ENCODE data around the gene CCDC18.

Gene CCDC18

DNA sequence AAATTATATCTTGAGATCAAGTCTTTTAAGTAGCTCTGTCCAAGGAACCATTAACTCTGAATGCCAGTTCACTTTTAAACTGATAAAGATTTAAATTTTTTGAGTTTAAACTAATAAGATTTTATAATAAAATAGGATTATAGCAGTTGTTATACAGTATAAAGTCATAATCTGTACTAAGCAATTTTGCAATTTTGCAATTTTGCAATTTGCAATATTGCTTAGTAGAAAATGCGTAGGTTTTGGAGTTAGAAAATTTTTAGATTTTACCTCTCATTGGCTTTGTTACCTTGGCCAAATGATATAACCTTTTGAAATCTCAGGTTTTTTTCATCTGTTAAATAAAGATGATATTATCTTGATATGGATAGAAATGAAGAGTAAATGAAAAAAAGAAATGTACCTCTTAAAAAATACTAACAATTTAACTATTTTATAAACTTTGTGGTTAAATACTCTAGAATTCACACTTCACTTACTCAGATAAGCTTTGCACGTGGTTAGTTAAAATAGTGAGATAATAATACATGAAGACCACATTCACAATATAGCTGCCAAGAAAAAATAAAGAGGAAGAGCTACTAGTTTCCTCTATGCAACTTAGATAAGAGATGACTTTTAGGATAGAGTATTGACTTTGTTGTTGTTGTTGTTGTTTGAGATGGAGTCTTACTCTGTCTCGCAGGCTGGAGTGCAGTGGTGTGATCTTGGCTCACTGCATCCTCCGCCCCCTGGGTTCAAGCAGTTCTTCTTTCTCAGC is 13.9 kb downstream of the CCDC18 start:
- DNase-seq (ENCODE audit: low read depth, low spot score), result no peak
- no peak overlapping the region for H3K4me3 ChIP-seq (ENCODE audit: insufficient read length, low read depth)
- H3K36me3 ChIP-seq (ENCODE audit: insufficient read depth, insufficient read length, low read length), result peaks cover 68% of the 10 kb centered on the region
- H3K9ac ChIP-seq (ENCODE audit: insufficient read length, low read depth), result no peak overlapping the region
- H3K4me1 ChIP-seq (ENCODE audit: insufficient read depth, insufficient read length), result no peaks in the 10 kb centered on the region
- H3K9me3 ChIP-seq (ENCODE audit: insufficient read depth, low read length), result no peaks in the 10 kb centered on the region
- no peak for TF ChIP-seq YY1 (IDR thresholded peaks at IDR 0.05; ENCODE audit: insufficient read depth, insufficient read length)
- TF ChIP-seq SUZ12 (IDR thresholded peaks at IDR 0.05; ENCODE audit: extremely low read depth, insufficient read depth, insufficient read length), result no peak
- TF ChIP-seq ZNF274 (IDR thresholded peaks at IDR 0.05; ENCODE audit: low read depth, low read length), result no peak
- no peaks in the 10 kb centered on the region for H3K27me3 ChIP-seq (ENCODE audit: insufficient read depth, insufficient read length)

DNA sequence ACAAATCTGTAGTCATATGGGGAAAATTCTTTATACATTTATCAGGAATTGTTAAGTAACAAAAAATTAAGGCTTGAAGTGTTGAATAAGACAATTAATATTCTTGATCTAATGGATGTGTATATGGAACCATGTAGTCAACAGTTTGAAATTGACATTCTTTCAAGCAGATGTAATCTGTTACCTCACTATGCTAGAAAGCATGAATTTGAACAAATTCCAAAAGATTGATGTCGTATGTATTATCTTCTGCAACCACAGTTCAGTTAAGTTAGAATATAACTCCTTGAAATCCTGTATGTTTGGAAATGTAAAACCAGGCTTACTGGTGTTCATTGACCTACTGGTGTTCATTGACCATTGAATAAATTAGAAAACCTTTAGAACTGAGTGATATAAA is 16.1 kb downstream of the CCDC18 start:
- DNase-seq (ENCODE audit: low read depth, low spot score), result no peak
- H3K36me3 ChIP-seq (ENCODE audit: insufficient read depth, insufficient read length, low read length), result peaks cover 68% of the 10 kb centered on the region

DNA sequence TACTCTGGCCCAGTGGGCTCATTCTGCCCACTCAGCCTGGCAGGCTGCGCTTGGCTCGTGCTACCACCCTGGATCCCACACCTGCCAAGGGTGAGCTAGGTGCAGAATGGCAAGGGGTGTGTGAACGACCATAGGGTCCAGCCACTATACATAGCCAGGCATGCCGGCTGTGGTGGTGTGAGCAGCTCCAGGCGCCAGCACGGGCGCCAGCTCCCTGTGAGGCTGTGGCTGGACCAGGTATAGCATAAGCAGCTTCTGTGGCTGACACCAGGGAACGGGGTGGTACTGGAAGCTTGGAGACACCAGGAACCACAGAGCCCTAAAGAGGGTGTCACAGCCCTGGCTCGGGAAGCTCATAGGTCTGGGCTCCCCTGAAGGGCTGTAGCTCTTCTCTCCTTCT is 18.6 kb downstream of the CCDC18 start:
- no peaks in the 10 kb centered on the region for H3K9me3 ChIP-seq (ENCODE audit: insufficient read depth, low read length)
- peaks cover 72% of the 10 kb centered on the region for H3K36me3 ChIP-seq (ENCODE audit: insufficient read depth, insufficient read length, low read length)
- no peak for DNase-seq (ENCODE audit: low read depth, low spot score)
- H3K9ac ChIP-seq (ENCODE audit: insufficient read length, low read depth), result no peak overlapping the region
- no peak for TF ChIP-seq YY1 (IDR thresholded peaks at IDR 0.05; ENCODE audit: insufficient read depth, insufficient read length)
- TF ChIP-seq SUZ12 (IDR thresholded peaks at IDR 0.05; ENCODE audit: extremely low read depth, insufficient read depth, insufficient read length), result no peak
- no peak for TF ChIP-seq ZNF274 (IDR thresholded peaks at IDR 0.05; ENCODE audit: low read depth, low read length)
- no peak overlapping the region for H3K4me3 ChIP-seq (ENCODE audit: insufficient read length, low read depth)
- no peaks in the 10 kb centered on the region for H3K4me1 ChIP-seq (ENCODE audit: insufficient read depth, insufficient read length)
- H3K27me3 ChIP-seq (ENCODE audit: insufficient read depth, insufficient read length), result no peaks in the 10 kb centered on the region

More for the DNA sequence above, 16.1 kb downstream of the CCDC18 start:
- H3K4me1 ChIP-seq (ENCODE audit: insufficient read depth, insufficient read length), result no peaks in the 10 kb centered on the region
- TF ChIP-seq YY1 (IDR thresholded peaks at IDR 0.05; ENCODE audit: insufficient read depth, insufficient read length), result no peak
- no peak for TF ChIP-seq SUZ12 (IDR thresholded peaks at IDR 0.05; ENCODE audit: extremely low read depth, insufficient read depth, insufficient read length)
- no peak for TF ChIP-seq ZNF274 (IDR thresholded peaks at IDR 0.05; ENCODE audit: low read depth, low read length)
- H3K9ac ChIP-seq (ENCODE audit: insufficient read length, low read depth), result no peak overlapping the region
- H3K9me3 ChIP-seq (ENCODE audit: insufficient read depth, low read length), result no peaks in the 10 kb centered on the region
- no peaks in the 10 kb centered on the region for H3K27me3 ChIP-seq (ENCODE audit: insufficient read depth, insufficient read length)
- H3K4me3 ChIP-seq (ENCODE audit: insufficient read length, low read depth), result no peak overlapping the region

DNA sequence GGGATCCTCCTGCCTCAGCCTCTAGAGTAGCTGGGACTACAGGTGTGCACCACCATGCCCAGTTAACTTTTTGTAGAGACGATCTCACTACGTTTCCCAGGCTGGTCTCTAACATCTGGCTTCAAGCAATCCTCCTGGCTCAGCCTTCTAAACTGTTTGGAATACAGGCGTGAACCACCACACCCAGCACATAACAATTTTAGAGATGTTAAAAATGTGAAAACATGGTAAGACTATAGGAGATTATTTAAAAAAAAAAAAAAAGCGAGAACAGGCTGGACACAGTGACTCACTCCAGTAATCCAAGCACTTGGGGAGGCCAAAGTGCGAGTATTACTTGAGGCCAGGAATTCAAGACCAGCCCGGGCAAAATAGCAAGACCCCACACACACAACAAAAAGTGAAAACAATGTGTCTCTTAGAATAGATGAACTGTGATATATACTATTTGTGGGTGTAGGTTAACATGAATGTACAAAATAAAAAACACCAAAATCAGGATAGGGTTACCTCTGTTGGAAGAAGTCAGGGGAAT is 19.6 kb downstream of the CCDC18 start:
- H3K27me3 ChIP-seq (ENCODE audit: insufficient read depth, insufficient read length), result no peaks in the 10 kb centered on the region
- no peaks in the 10 kb centered on the region for H3K9me3 ChIP-seq (ENCODE audit: insufficient read depth, low read length)
- TF ChIP-seq ZNF274 (IDR thresholded peaks at IDR 0.05; ENCODE audit: low read depth, low read length) (no peak), SUZ12 (IDR thresholded peaks at IDR 0.05; ENCODE audit: extremely low read depth, insufficient read depth, insufficient read length) (no peak), YY1 (IDR thresholded peaks at IDR 0.05; ENCODE audit: insufficient read depth, insufficient read length) (no peak)
- H3K4me3 ChIP-seq (ENCODE audit: insufficient read length, low read depth), result no peak overlapping the region
- no peak for DNase-seq (ENCODE audit: low read depth, low spot score)
- peaks cover 69% of the 10 kb centered on the region for H3K36me3 ChIP-seq (ENCODE audit: insufficient read depth, insufficient read length, low read length)
- H3K9ac ChIP-seq (ENCODE audit: insufficient read length, low read depth), result no peak overlapping the region
- no peaks in the 10 kb centered on the region for H3K4me1 ChIP-seq (ENCODE audit: insufficient read depth, insufficient read length)

DNA sequence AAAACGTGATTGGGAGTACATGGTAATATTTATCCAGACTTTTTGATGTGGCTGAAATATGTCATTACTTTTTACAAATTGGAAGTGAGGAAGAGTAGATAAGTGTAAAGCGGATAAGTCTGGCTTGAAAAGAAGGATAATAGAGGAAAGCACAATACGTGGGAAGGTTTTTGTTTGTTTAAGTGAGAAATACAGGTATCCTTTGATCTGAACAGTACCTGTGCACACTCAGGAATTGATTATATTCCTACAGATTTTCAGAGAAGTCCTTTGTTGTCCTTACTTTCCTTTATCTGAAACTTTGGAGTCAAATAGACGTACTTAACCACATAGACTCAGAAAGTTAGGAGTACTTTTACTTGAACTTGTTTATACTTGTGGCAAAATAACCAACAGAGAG is 20.2 kb downstream of the CCDC18 start:
- Histone ChIP-seq H3K27me3 (ENCODE audit: insufficient read depth, insufficient read length) (no peaks in the 10 kb centered on the region), H3K9me3 (ENCODE audit: insufficient read depth, low read length) (no peaks in the 10 kb centered on the region), H3K4me3 (ENCODE audit: insufficient read length, low read depth) (no peak overlapping the region), H3K36me3 (ENCODE audit: insufficient read depth, insufficient read length, low read length) (peaks cover 69% of the 10 kb centered on the region), H3K4me1 (ENCODE audit: insufficient read depth, insufficient read length) (no peaks in the 10 kb centered on the region), H3K9ac (ENCODE audit: insufficient read length, low read depth) (no peak overlapping the region)
- TF ChIP-seq SUZ12 (IDR thresholded peaks at IDR 0.05; ENCODE audit: extremely low read depth, insufficient read depth, insufficient read length), result no peak
- no peak for TF ChIP-seq ZNF274 (IDR thresholded peaks at IDR 0.05; ENCODE audit: low read depth, low read length)
- no peak for TF ChIP-seq YY1 (IDR thresholded peaks at IDR 0.05; ENCODE audit: insufficient read depth, insufficient read length)
- no peak for DNase-seq (ENCODE audit: low read depth, low spot score)

DNA sequence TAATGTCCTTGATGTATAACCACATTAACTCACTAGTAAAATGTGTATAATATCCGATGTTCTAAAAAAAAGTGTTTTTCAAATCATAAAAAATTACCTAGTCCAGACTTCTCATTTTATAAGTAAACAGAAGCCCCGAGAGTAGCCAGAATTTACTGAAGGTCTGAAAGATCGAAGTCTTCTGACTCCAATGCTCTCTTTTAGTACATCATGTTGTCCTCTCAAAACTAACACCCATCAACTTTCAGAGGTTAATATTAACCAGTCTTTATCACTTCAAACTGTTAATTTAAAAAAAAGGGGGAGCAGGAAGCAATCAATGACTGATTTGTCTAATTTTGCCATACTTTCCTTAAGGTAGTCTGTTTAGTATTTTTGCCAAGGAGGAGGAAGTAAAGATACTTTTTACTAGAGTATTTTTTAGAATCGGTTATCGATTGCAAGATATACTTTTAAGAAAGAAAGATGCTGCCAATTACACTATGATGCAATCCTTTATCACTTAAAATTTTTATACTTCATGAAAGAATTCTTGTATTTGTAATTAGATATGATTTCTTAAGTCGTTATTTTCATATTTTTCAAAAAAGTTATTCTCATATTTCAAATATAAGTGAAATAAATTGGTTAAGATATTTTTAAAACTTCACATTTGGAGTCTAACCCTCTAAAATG is 25.5 kb downstream of the CCDC18 start:
- Histone ChIP-seq H3K27me3 (ENCODE audit: insufficient read depth, insufficient read length) (no peaks in the 10 kb centered on the region), H3K4me1 (ENCODE audit: insufficient read depth, insufficient read length) (no peaks in the 10 kb centered on the region), H3K9ac (ENCODE audit: insufficient read length, low read depth) (no peak overlapping the region), H3K4me3 (ENCODE audit: insufficient read length, low read depth) (no peak overlapping the region), H3K36me3 (ENCODE audit: insufficient read depth, insufficient read length, low read length) (peaks cover 59% of the 10 kb centered on the region), H3K9me3 (ENCODE audit: insufficient read depth, low read length) (no peaks in the 10 kb centered on the region)
- TF ChIP-seq ZNF274 (IDR thresholded peaks at IDR 0.05; ENCODE audit: low read depth, low read length) (no peak), YY1 (IDR thresholded peaks at IDR 0.05; ENCODE audit: insufficient read depth, insufficient read length) (no peak), SUZ12 (IDR thresholded peaks at IDR 0.05; ENCODE audit: extremely low read depth, insufficient read depth, insufficient read length) (no peak)
- no peak for DNase-seq (ENCODE audit: low read depth, low spot score)

DNA sequence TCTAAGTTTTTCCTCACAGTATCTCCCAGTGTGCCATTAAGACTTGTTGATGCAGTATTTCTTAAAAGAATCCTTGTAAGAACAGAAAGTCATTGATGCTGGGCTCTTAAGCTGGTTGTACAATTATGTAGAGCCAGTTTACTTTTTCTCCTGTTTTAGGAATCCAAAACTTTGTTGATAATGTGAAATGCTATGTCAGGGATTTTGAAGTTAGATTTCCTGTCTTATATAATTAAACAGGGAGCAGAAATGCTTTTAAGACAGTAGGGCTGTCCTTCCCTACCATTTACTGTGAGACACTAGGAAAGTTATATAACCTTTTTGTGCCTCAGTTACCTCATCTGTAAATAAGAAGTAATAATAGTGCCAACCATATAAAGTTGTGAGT is 26.0 kb downstream of the CCDC18 start:
- Histone ChIP-seq H3K4me1 (ENCODE audit: insufficient read depth, insufficient read length) (no peaks in the 10 kb centered on the region), H3K9ac (ENCODE audit: insufficient read length, low read depth) (no peak overlapping the region), H3K36me3 (ENCODE audit: insufficient read depth, insufficient read length, low read length) (peaks cover 63% of the 10 kb centered on the region), H3K27me3 (ENCODE audit: insufficient read depth, insufficient read length) (no peaks in the 10 kb centered on the region), H3K4me3 (ENCODE audit: insufficient read length, low read depth) (no peak overlapping the region), H3K9me3 (ENCODE audit: insufficient read depth, low read length) (no peaks in the 10 kb centered on the region)
- no peak for DNase-seq (ENCODE audit: low read depth, low spot score)
- no peak for TF ChIP-seq YY1 (IDR thresholded peaks at IDR 0.05; ENCODE audit: insufficient read depth, insufficient read length)
- TF ChIP-seq ZNF274 (IDR thresholded peaks at IDR 0.05; ENCODE audit: low read depth, low read length), result no peak
- TF ChIP-seq SUZ12 (IDR thresholded peaks at IDR 0.05; ENCODE audit: extremely low read depth, insufficient read depth, insufficient read length), result no peak

All from NT2/D1 (cell line).